Ovary (tissue), 9 donors: Measurements from ENCODE around the gene SIGMAR1. TPM values are rescaled to one million over a fixed set of nuclear protein-coding genes. Genes with fewer than 3 reads are reported as not detected.

Experiments used
- DNase-seq, 5 donors: peaks; one replicate each; pipeline ENCODE4 v3.0.0-alpha.2; 2019 to 2020
- H3K27ac ChIP-seq, 2 donors: fragments of 200-600 bp; one replicate each; pipeline versions ENCODE4 v1.5.1 to v1.8.0; 2019 to 2022
- H3K27me3 ChIP-seq: fragments of 200-600 bp; one replicate; pipeline ENCODE4 v1.8.0; 2022
- H3K36me3 ChIP-seq: fragments of 200-600 bp; sonication (generic); one replicate; pipeline ENCODE4 v1.5.1; 2019
- H3K4me1 ChIP-seq: one replicate; pipeline ENCODE4 v1.8.1; 2013; ENCODE audit warnings: mild to moderate bottlenecking, moderate library complexity; ENCODE audit not compliant: insufficient read depth
- H3K4me3 ChIP-seq: fragments of 200-600 bp; sonication (generic); one replicate; pipeline ENCODE4 v1.5.1; 2017
- H3K9me3 ChIP-seq, 2 donors: fragments of 200-600 bp in 1 of 2; sonication (generic) in 1 of 2; one replicate each; pipeline versions ENCODE4 v1.5.1 to v1.8.1; 2013 to 2019; ENCODE audit warnings: mild to moderate bottlenecking in 1 of 2, moderate library complexity in 1 of 2
- EP300 ChIP-seq: sonication (generic); formaldehyde crosslinking; IDR thresholded peaks from one replicate; pipeline ENCODE4 v1.6.1; 2017; ENCODE audit warnings: antibody characterized with exemption
- POLR2A ChIP-seq: fragments of 450-650 bp; IDR thresholded peaks from one replicate; pipeline ENCODE4 v1.6.1; 2017; ENCODE audit warnings: antibody characterized with exemption, mild to moderate bottlenecking, moderate library complexity
- WGBS, 3 donors: extraction: QIAGEN DNeasy Blood & Tissue Kit in 1 of 3; methylation state at CpG; one replicate each; pipeline versions ENCODE4 v1.1.5 to v1.1.7; 2013 to 2017; 5-methylcytosine and 5-hydroxymethylcytosine counted together
- intact Hi-C, 4 donors: fragments of 100-400 bp; cut with DNase I; formaldehyde crosslinking; loops; one replicate each; pipeline versions ENCODE4 v1.11.0 to v1.15.1; 2022 to 2023
- polyA plus RNA-seq, 2 donors: library from polyadenylated mRNA; stranded (reverse); fragments of 200-250 nt in 1 of 2; fragments of 350-450 nt in 1 of 2; fragmentation: Illumina TruSeq in 1 of 2; extraction: RNeasy Lipid Tissue Mini Kit (QIAGEN cat#74804) in 1 of 2; gene quantifications; one replicate each; pipeline ENCODE4 v1.2.3, GENCODE V29; 2013 to 2014
- total RNA-seq, 7 donors: library from RNA; depleted of rRNA in 2 of 7; stranded (reverse); fragments of >200 nt in 2 of 7; fragmentation: NEBNext Ultra II Directional in 3 of 7; extraction: Animal tissue kit (Norgen Biotek cat#: 25700) in 3 of 7; gene quantifications; one replicate each; pipeline versions ENCODE4 v1.1.0 to v1.2.4, GENCODE V29; 2016 to 2023
- TF ChIP-seq, protein P1 (sequence below), 3 donors: fragments of 450-650 bp in 2 of 3; fragments of 200-600 bp in 1 of 3; IDR thresholded peaks; one replicate each; pipeline versions ENCODE4 v1.5.1 to v1.8.0; 2016 to 2022; ENCODE audit warnings: antibody characterized with exemption in 3 of 3, mild to moderate bottlenecking in 1 of 3
- donor health status: DM: no; HTN: no; CAD: no; lungs with moderate emphysema.
- donor health status: DM: no; HTN: no; CAD: no.
- donor health status: Bipolar disorder and iron deficiency.
- donor health status: DM: yes; HTN: yes; CAD: no.
- donor health status: DM: no; HTN: no; CAD: no.
- donor health status: DM: yes; HTN: yes; CAD: no.

The SIGMAR1 gene
- total and polyA plus RNA-seq, 9 donors = 47.2 to 92.4 (median 54.3) TPM

DNA sequence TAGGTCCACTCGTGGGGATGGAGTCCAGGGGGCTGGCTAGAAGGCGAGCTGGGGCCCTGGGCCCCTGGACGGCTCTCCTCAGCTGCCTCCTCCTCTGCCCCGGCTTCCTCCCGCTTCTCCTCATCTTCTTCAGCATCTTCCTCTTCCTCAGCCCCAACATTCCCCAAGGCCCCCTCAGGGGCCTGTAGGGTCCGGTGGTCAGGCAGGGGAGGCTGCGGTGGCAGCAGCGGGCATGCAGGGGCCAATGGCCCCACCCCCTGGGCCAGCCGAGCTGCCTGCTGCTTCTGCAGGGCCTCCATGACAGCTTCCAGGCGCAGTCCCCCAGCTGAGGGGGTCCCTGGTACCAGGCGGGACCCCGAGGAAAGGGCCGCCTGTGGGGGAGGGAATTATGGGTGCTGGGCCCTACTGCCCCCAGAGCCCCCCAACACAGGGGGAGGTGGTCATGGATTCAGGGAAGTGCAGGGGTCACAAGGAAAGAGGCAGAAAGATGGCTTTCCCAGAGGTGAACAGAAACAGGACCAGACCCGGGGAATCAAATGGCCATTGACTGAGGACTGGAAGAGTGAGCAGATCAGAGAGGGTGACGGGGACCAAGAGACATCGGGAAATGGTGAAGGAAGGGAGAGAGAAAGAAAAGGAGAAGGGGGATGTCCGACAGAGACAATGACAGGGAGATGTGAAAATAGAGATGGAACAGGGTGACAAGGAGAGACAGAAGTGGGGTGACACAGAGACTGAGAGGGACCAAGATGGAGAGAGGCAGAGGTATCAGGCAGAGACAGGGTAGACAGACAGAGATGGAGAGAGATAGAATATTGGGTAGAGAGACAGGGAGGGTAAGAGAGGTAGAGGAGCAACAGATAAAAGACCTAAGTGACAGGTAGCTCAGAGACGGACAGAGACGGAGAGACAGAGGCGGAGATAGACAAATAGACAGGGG, 9.6 kb downstream of the SIGMAR1 start:
- peaks cover 12% of the 10 kb centered on the region for H3K27me3 ChIP-seq
- H3K4me3 ChIP-seq = no peak overlapping the region
- intact Hi-C loops = no loop called here
- no peak overlapping the region for H3K27ac ChIP-seq
- no peaks in the 10 kb centered on the region for H3K9me3 ChIP-seq
- TF ChIP-seq EP300 (no peak), POLR2A (no peak)
- TF ChIP-seq, protein P1, sequence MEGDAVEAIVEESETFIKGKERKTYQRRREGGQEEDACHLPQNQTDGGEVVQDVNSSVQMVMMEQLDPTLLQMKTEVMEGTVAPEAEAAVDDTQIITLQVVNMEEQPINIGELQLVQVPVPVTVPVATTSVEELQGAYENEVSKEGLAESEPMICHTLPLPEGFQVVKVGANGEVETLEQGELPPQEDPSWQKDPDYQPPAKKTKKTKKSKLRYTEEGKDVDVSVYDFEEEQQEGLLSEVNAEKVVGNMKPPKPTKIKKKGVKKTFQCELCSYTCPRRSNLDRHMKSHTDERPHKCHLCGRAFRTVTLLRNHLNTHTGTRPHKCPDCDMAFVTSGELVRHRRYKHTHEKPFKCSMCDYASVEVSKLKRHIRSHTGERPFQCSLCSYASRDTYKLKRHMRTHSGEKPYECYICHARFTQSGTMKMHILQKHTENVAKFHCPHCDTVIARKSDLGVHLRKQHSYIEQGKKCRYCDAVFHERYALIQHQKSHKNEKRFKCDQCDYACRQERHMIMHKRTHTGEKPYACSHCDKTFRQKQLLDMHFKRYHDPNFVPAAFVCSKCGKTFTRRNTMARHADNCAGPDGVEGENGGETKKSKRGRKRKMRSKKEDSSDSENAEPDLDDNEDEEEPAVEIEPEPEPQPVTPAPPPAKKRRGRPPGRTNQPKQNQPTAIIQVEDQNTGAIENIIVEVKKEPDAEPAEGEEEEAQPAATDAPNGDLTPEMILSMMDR (IDR thresholded peaks at IDR 0.05) = no peak
- peaks cover 4% of the 10 kb centered on the region for H3K4me1 ChIP-seq
- 32 to 37% (median 36%) methylated on average over 20 of the region's 20 CpGs for WGBS, 3 donors
- no peak for DNase-seq
- no peaks in the 10 kb centered on the region for H3K36me3 ChIP-seq

DNA sequence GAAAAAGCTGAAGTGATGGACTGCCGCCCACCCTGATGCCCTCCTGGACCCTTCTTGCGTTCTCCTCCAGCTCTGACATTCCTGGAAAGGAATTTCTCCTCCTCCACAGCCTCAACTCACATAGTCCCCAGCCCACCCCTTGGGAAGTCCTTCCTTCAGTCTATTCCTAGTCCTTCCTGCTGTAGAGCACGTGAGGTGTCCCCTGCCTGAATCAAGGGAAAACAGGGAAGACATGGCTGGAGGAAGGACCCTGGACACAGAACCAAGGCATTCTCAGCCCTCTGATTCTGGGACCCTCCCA, 12.5 kb downstream of the SIGMAR1 start:
- WGBS, 3 donors = 15 to 37% (median 22%) methylated on average over 3 of the region's 3 CpGs
- peaks cover 12% of the 10 kb centered on the region for H3K27me3 ChIP-seq
- H3K4me1 ChIP-seq = peaks cover 4% of the 10 kb centered on the region
- H3K36me3 ChIP-seq = no peaks in the 10 kb centered on the region
- H3K4me3 ChIP-seq = no peak overlapping the region
- TF ChIP-seq, protein P1 (IDR thresholded peaks at IDR 0.05) = no peak
- TF ChIP-seq EP300 = no peak
- no peak for TF ChIP-seq POLR2A
- DNase-seq = no peak
- intact Hi-C loops = no loop called here
- no peaks in the 10 kb centered on the region for H3K9me3 ChIP-seq
- H3K27ac ChIP-seq = no peak overlapping the region

DNA sequence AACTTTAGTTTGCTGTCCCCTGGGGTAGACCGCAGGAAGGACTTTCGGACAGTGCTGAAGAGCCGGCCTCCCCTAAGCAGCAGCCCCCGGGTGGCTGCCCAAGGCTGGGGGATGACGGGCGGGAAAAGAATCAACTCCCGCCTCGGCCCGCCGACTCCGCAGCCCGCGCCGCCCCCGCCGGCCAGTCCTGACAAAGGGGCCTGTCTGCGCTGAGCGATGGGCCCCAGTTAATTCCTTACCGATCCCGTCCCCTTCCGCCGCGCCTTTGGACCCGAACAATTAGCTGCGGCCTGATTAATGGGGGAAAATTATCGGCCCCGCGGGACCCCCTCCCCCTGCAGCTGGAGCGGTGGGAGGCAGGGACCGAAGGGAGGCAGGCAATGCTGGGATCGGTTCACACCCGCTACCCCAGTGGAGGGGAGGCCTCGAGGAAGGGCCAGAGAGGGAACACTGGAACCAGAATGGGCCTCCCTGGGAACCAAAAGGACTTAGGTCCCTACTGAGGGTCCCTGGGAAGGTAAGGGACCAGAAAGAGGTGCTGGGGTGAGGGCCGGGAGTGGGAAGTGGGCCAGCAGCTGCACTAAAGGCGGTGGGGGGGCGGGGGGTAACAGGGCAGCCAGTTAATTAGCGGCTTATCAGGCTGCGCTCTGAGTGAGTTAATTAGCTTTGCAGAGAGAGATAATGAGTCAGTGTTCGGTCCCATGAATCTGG, 13.0 kb downstream of the SIGMAR1 start:
- H3K27me3 ChIP-seq = peaks cover 12% of the 10 kb centered on the region
- intact Hi-C loops = no loop called here
- H3K27ac ChIP-seq = no peak overlapping the region
- H3K4me1 ChIP-seq = peaks cover 5% of the 10 kb centered on the region
- 11 to 12% (median 12%) methylated on average over 36 to 39 of the region's 39 CpGs for WGBS, 3 donors
- no peak overlapping the region for H3K4me3 ChIP-seq
- H3K9me3 ChIP-seq = no peaks in the 10 kb centered on the region
- H3K36me3 ChIP-seq = no peaks in the 10 kb centered on the region
- DNase-seq = no peak
- no peak for TF ChIP-seq POLR2A
- TF ChIP-seq EP300 = no peak
- TF ChIP-seq, protein P1 (IDR thresholded peaks at IDR 0.05) = no peak

DNA sequence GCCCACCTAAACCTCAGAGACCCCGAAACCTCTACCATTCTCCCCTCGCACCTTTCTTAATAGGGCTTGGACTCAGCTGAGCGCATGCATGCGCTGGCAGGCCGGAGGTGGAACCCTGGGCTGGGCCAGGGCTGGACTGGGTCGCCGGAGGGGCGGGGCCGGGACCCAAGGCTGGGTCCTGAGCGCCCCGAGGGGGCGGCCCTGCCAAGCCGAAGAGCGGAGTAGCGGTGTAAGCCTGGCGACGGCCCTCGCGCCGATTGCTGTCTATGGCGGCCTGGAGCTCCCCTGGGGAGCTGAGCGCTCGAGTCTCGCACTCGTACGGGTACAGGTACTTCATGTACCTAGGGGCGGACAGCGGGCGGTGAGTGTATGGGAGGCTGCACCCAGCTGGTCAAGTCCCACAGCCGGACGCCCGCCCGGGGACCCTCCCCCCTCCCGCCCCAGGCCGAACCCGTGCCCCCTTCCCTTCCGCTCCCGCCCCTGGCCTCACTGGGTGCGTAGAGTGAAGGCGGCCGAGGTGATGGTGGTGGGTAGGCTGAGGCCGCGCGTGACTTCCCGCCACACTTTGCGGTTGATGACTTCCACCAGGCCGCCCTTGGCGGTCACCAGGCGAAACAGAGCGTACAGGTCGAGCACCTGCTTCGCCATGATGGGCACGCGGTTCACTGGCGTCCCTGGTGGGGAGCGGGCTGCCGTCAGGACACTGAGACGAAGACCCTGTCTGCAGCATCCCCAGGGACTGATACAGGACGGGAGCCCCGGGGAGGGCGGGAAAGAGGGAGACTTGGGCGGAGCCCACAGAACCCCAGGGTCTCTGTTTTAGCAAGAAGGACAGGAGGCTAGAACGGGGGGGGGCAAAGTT, 14.0 kb downstream of the SIGMAR1 start:
- no peak for TF ChIP-seq EP300
- no peak for TF ChIP-seq POLR2A
- TF ChIP-seq, protein P1 (IDR thresholded peaks at IDR 0.05) = no peak
- no peaks in the 10 kb centered on the region for H3K9me3 ChIP-seq
- H3K27ac ChIP-seq = no peak overlapping the region
- H3K27me3 ChIP-seq = peaks cover 12% of the 10 kb centered on the region
- H3K4me1 ChIP-seq = peaks cover 7% of the 10 kb centered on the region
- DNase-seq = no peak
- WGBS, 3 donors = 7 to 13% (median 10%) methylated on average over 44 to 63 of the region's 63 CpGs
- H3K36me3 ChIP-seq = no peaks in the 10 kb centered on the region
- no peak overlapping the region for H3K4me3 ChIP-seq
- intact Hi-C loops = no loop called here
